H1 (cell line): ENCODE results near the gene TMA7B. TPM values are rescaled to one million over a fixed set of nuclear protein-coding genes. Genes with fewer than 3 reads are reported as not detected.

Experiments used
- CTCF ChIA-PET: fragments of 300-600 bp; sonication (Branson Sonifier 250); formaldehyde crosslinking; loops from one replicate; lab custom pipeline; 2021; ENCODE audit not compliant: partially characterized antibody; lab: Charles Lee
- POLR2A ChIA-PET: fragments of 300-600 bp; sonication (Branson Sonifier 250); formaldehyde crosslinking; loops from one replicate; lab custom pipeline; 2021; ENCODE audit warnings: inconsistent platforms; ENCODE audit not compliant: partially characterized antibody; lab: Charles Lee
- DNase-seq, 2 experiments: peaks; one replicate each; pipeline versions ENCODE4 v3.0.0 to v3.0.0-alpha.2; 2010 to 2022; ENCODE audit warnings: low spot score in 2 of 2, low read depth in 1 of 2, mixed read lengths in 1 of 2
- FAIRE-seq: peaks from 2 replicates; lab custom pipeline; 2011; peaks lifted over from hg19 to GRCh38; lab: Jason Lieb, UNC
- H2AFZ ChIP-seq: 2 replicates; pipeline ENCODE4 v1.8.1; 2012; ENCODE audit warnings: low read length, inconsistent platforms
- H2AK5ac ChIP-seq: 2 replicates; pipeline ENCODE4 v1.6.1; 2013; ENCODE audit warnings: low read depth, low read length
- H2BK120ac ChIP-seq: replicated peaks from 2 replicates; pipeline ENCODE3; 2013; ENCODE audit warnings: low read depth, low read length, inconsistent platforms
- H2BK12ac ChIP-seq: 2 replicates; pipeline ENCODE4 v1.6.1; 2013; ENCODE audit warnings: low read depth, low read length
- H2BK15ac ChIP-seq: 2 replicates; pipeline ENCODE4 v1.6.1; 2013; ENCODE audit warnings: low read length
- H2BK20ac ChIP-seq: 2 replicates; pipeline ENCODE4 v1.6.1; 2013; ENCODE audit warnings: low read length
- H2BK5ac ChIP-seq: 2 replicates; pipeline ENCODE4 v1.6.1; 2013; ENCODE audit warnings: low read depth, low read length
- H3K14ac ChIP-seq: 2 replicates; pipeline ENCODE4 v1.6.1; 2013; ENCODE audit warnings: inconsistent platforms; ENCODE audit not compliant: insufficient read length
- H3K18ac ChIP-seq: 2 replicates; pipeline ENCODE4 v1.6.1; 2013; ENCODE audit warnings: low read length; ENCODE audit errors: extremely low read depth
- H3K23ac ChIP-seq: 2 replicates; pipeline ENCODE4 v1.6.1; 2013; ENCODE audit warnings: inconsistent platforms; ENCODE audit not compliant: insufficient read length
- H3K23me2 ChIP-seq: 2 replicates; pipeline ENCODE4 v1.6.1; 2013; ENCODE audit warnings: low read depth, low read length
- H3K27ac ChIP-seq: 2 replicates; pipeline ENCODE4 v1.6.1; 2011; ENCODE audit warnings: low read depth, low read length, inconsistent platforms
- H3K27me3 ChIP-seq, 4 experiments: replicated peaks in 1 of 4; 1 replicate in 1 of 4; 2 replicates in 3 of 4; pipeline versions ENCODE4 v1.6.1 to v1.8.1; 2011 to 2013; ENCODE audit warnings: low read length in 3 of 4, mild to moderate bottlenecking in 3 of 4, inconsistent platforms in 2 of 4, mixed read lengths in 2 of 4, moderate library complexity in 1 of 4; ENCODE audit not compliant: control insufficient read depth in 3 of 4, insufficient read depth in 3 of 4; ENCODE audit errors: extremely low read depth in 1 of 4
- H3K36me3 ChIP-seq, 4 experiments: 2 replicates each; pipeline versions ENCODE4 v1.6.1 to v1.8.1; 2011 to 2013; ENCODE audit warnings: mild to moderate bottlenecking in 4 of 4, low read length in 3 of 4, moderate library complexity in 2 of 4, control low read depth in 1 of 4, inconsistent platforms in 1 of 4; ENCODE audit not compliant: insufficient read depth in 4 of 4, control insufficient read depth in 2 of 4
- H3K4ac ChIP-seq: replicated peaks from 2 replicates; pipeline ENCODE3; 2013; ENCODE audit warnings: low read length, low read depth, mixed read lengths, inconsistent platforms; ENCODE audit not compliant: insufficient read length
- H3K4me1 ChIP-seq, 4 experiments: replicated peaks in 1 of 4; 1 replicate in 1 of 4; 2 replicates in 3 of 4; pipeline versions ENCODE4 v1.6.1 to v1.8.1; 2011 to 2013; ENCODE audit warnings: low read length in 3 of 4, inconsistent platforms in 2 of 4, mixed read lengths in 1 of 4; ENCODE audit not compliant: insufficient read depth in 4 of 4, control insufficient read depth in 3 of 4
- H3K4me2 ChIP-seq, 2 experiments: 2 replicates each; pipeline versions ENCODE4 v1.6.1 to v1.8.1; 2011 to 2013; ENCODE audit warnings: low read depth in 2 of 2, low read length in 2 of 2, control low read depth in 1 of 2, inconsistent platforms in 1 of 2, mild to moderate bottlenecking in 1 of 2; ENCODE audit not compliant: insufficient read depth in 1 of 2
- H3K4me3 ChIP-seq, 4 experiments: fragments of 200-600, 300-600 bp in 1 of 4; sonication (generic), shearing (Covaris generic), sonication (Bioruptor Twin) in 1 of 4; 2 replicates each; pipeline versions ENCODE4 v1.5.1 to v1.8.1; 2011 to 2016; ENCODE audit warnings: low read length in 4 of 4, low read depth in 3 of 4, control low read depth in 2 of 4, inconsistent platforms in 2 of 4, mild to moderate bottlenecking in 2 of 4, mixed read lengths in 1 of 4, moderate library complexity in 1 of 4; ENCODE audit not compliant: insufficient read depth in 2 of 4; ENCODE audit errors: extremely low read depth in 1 of 4
- H3K56ac ChIP-seq: replicated peaks from 2 replicates; pipeline ENCODE3; 2013; ENCODE audit warnings: low read depth, mild to moderate bottlenecking, mixed read lengths, low read length, inconsistent platforms; ENCODE audit not compliant: insufficient read length
- H3K79me1 ChIP-seq: 2 replicates; pipeline ENCODE4 v1.6.1; 2013; ENCODE audit warnings: low read depth, low read length, control low read depth
- H3K79me2 ChIP-seq, 2 experiments: 2 replicates each; pipeline versions ENCODE4 v1.6.1 to v1.8.1; 2012 to 2013; ENCODE audit warnings: low read length in 2 of 2, mild to moderate bottlenecking in 2 of 2, inconsistent platforms in 1 of 2; ENCODE audit not compliant: insufficient read depth in 2 of 2, control insufficient read depth in 1 of 2
- H3K9ac ChIP-seq, 4 experiments: replicated peaks in 1 of 4; 1 replicate in 1 of 4; 2 replicates in 3 of 4; pipeline versions ENCODE4 v1.6.1 to v1.8.1; 2011 to 2013; ENCODE audit warnings: low read depth in 3 of 4, low read length in 3 of 4, control low read depth in 2 of 4, mild to moderate bottlenecking in 2 of 4, moderate library complexity in 2 of 4, inconsistent platforms in 1 of 4; ENCODE audit errors: extremely low read depth in 1 of 4
- H3K9me3 ChIP-seq, 2 experiments: 2 replicates each; pipeline versions ENCODE4 v1.6.1 to v1.8.1; 2012 to 2013; ENCODE audit warnings: mild to moderate bottlenecking in 2 of 2, moderate library complexity in 2 of 2, control low read depth in 1 of 2, inconsistent platforms in 1 of 2, low read depth in 1 of 2, low read length in 1 of 2, mixed read lengths in 1 of 2; ENCODE audit not compliant: insufficient read depth in 2 of 2
- H4K20me1 ChIP-seq, 2 experiments: replicated peaks in 1 of 2; 2 replicates each; pipeline versions ENCODE3 to v1.8.1; 2011 to 2013; ENCODE audit warnings: inconsistent platforms in 2 of 2, low read length in 2 of 2, mild to moderate bottlenecking in 1 of 2; ENCODE audit not compliant: insufficient read depth in 2 of 2, control insufficient read depth in 1 of 2
- H4K5ac ChIP-seq: 2 replicates; pipeline ENCODE4 v1.6.1; 2013; ENCODE audit warnings: low read length, low read depth, mixed read lengths, inconsistent platforms; ENCODE audit not compliant: insufficient read length
- H4K8ac ChIP-seq: 2 replicates; pipeline ENCODE4 v1.8.0; 2013; ENCODE audit warnings: mild to moderate bottlenecking, moderate library complexity, low read length, inconsistent platforms; ENCODE audit not compliant: insufficient read depth; ENCODE audit errors: extremely low read depth
- H4K91ac ChIP-seq: replicated peaks from 2 replicates; pipeline ENCODE3; 2013; ENCODE audit warnings: low read length, mixed read lengths, inconsistent platforms; ENCODE audit not compliant: insufficient read length
- ATF2 ChIP-seq: IDR thresholded peaks from 2 replicates; pipeline ENCODE4 v1.6.1; 2012; ENCODE audit warnings: low read length, inconsistent platforms
- BACH1 ChIP-seq: IDR thresholded peaks from 2 replicates; pipeline ENCODE4 v1.6.1; 2012; ENCODE audit warnings: low read length, improper control_type of control experiment
- CBX5 ChIP-seq: fragments of 300-800, 300-1000 bp; sonication (generic); IDR thresholded peaks from 2 replicates; pipeline ENCODE4 v1.7.1; 2016; ENCODE audit warnings: antibody characterized with exemption, low read length, low read depth
- EP300 ChIP-seq, 2 experiments: IDR thresholded peaks; 1 replicate in 1 of 2; 2 replicates in 1 of 2; pipeline ENCODE4 v1.6.1; 2011 to 2012; ENCODE audit warnings: low read depth in 2 of 2, low read length in 2 of 2, mild to moderate bottlenecking in 2 of 2, borderline replicate concordance in 1 of 2, inconsistent platforms in 1 of 2, moderate library complexity in 1 of 2
- JUN ChIP-seq: IDR thresholded peaks from 2 replicates; pipeline ENCODE4 v1.6.1; 2011; ENCODE audit warnings: low read depth, mild to moderate bottlenecking, improper control_type of control experiment, low read length
- KDM1A ChIP-seq: fragments of 200-600, 300-600 bp; sonication (generic); IDR thresholded peaks from 2 replicates; pipeline ENCODE4 v1.7.1; 2016; ENCODE audit warnings: mild to moderate bottlenecking, low read length, borderline replicate concordance
- KDM4A ChIP-seq: IDR thresholded peaks from one replicate; pipeline ENCODE4 v1.7.1; 2012; ENCODE audit warnings: low read depth, mild to moderate bottlenecking, moderate library complexity, low read length, inconsistent platforms; ENCODE audit not compliant: severe bottlenecking
- NRF1 ChIP-seq: IDR thresholded peaks from 2 replicates; pipeline ENCODE4 v1.6.1; 2011; ENCODE audit warnings: mild to moderate bottlenecking, low read depth, low read length, improper control_type of control experiment
- SIRT6 ChIP-seq: IDR thresholded peaks from one replicate; pipeline ENCODE4 v1.7.1; 2012; ENCODE audit warnings: low read length, inconsistent platforms
- WGBS, 2 experiments: shearing (Covaris generic) in 1 of 2; methylation state at CpG; one replicate each; pipeline versions ENCODE4 v1.1.6 to v1.1.7; 2013 to 2015; ENCODE audit warnings: low lambda C conversion rate in 2 of 2, mixed read lengths in 2 of 2, inconsistent platforms in 1 of 2, low coverage in 1 of 2, missing lambda C conversion rate in 1 of 2; ENCODE audit not compliant: insufficient replicate concordance in 2 of 2, insufficient coverage in 1 of 2, insufficient read length in 1 of 2; ENCODE audit errors: extremely low coverage in 1 of 2, missing lambda C conversion rate in 1 of 2; 5-methylcytosine and 5-hydroxymethylcytosine counted together
- polyA plus RNA-seq, 7 experiments: library from polyadenylated mRNA; depleted of rRNA in 3 of 7; stranded (reverse) in 5 of 7; unstranded in 2 of 7; fragments of >200 nt in 5 of 7; fragments of 200-250 nt in 2 of 7; gene quantifications; 1 replicate in 5 of 7; 2 replicates in 1 of 7; 4 replicates in 1 of 7; pipeline versions ENCODE4 v1.2.1 to v1.2.3, GENCODE V29; 2011 to 2013; ENCODE audit warnings: missing spikeins in 2 of 7, mixed read lengths in 2 of 7
- total RNA-seq: library from RNA; stranded (reverse); fragmentation: NEBNext Ultra II Directional; extraction: Animal tissue kit (Norgen Biotek cat#: 25700); gene quantifications from 2 replicates; pipeline ENCODE4 v1.2.1, GENCODE V29; 2021

Gene TMA7B
- total and polyA plus RNA-seq, 2 of the 8 experiments (the other 6 are each of a cell fraction or from before 2014, with no cell fraction given): not detected

- Histone ChIP-seq H2BK20ac (no peak within 1 kb of the TSS), H3K4me3 (peak within 1 kb of the TSS; percentile 56 to 73 (median 65)), H3K79me2 (peaks cover 0 to 28% of the 10 kb centered on the region in 2 experiments; a peak in 3 of 4 replicates), H2BK15ac (peak within 1 kb of the TSS; percentile 18; the same call in 1 of the 2 replicates), H3K4me1 (peaks cover 21 to 42% (median 30%) of the 10 kb centered on the region in 4 experiments), H3K79me1 (0 out of 2 replicates have a peak, but pooled peaks cover 3% of the 10 kb centered on the region), H4K20me1 (peaks cover 0 to 3% of the 10 kb centered on the region in 2 experiments), H3K9ac (peak within 1 kb of the TSS in 3 of 4 experiments; percentile 39 to 82 (median 49); a peak in 6 of 7 replicates), H3K23me2 (peaks cover 8% of the 10 kb centered on the region; the same call in 1 of the 2 replicates), H2AFZ (no peak within 1 kb of the TSS), H4K91ac (no peak within 1 kb of the TSS), H2AK5ac (no peak within 1 kb of the TSS; the same call in 1 of the 2 replicates), H3K36me3 (no peaks in the 10 kb centered on the region), H3K18ac (peak within 1 kb of the TSS; percentile 64), H4K8ac (peak within 1 kb of the TSS; percentile 58), H2BK12ac (peak within 1 kb of the TSS; percentile 34; the same call in 1 of the 2 replicates), H3K4me2 (peak within 1 kb of the TSS; percentile 92 to 93), H2BK5ac (no peak within 1 kb of the TSS), H2BK120ac (no peak within 1 kb of the TSS), H3K27ac (no peak within 1 kb of the TSS), H3K4ac (no peak within 1 kb of the TSS), H3K9me3 (no peaks in the 10 kb centered on the region), H3K14ac (no peak within 1 kb of the TSS), H3K27me3 (peaks cover 0 to 19% (median 13%) of the 10 kb centered on the region in 4 experiments; a peak in 6 of 7 replicates), H4K5ac (no peak within 1 kb of the TSS), H3K23ac (no peak within 1 kb of the TSS), H3K56ac (no peak within 1 kb of the TSS)
- DNase-seq: peak in 1 of 2 experiments; percentile 79
- FAIRE-seq: no peak
- ChIA-PET CTCF (interaction anchor here (1.1 to 2.4 kb wide), 5 partner anchors 11 to 62 kb away, joined by 3 to 11 read pairs (median 5); no protein-coding TSS in a partner anchor), POLR2A (interaction anchor here (1.3 to 2.7 kb wide), 5 partner anchors 10 to 50 kb away, joined by 3 to 8 read pairs (median 5); no protein-coding TSS in a partner anchor)
- WGBS, 2 experiments: 2% methylated on average over 20 of the region's 115 CpGs; no CpG with 5 or more reads in 1 of the 2 experiments
- no peak for TF ChIP-seq SIRT6
- no peak for TF ChIP-seq ATF2
- TF ChIP-seq CBX5: no peak
- peak; percentile 53 for TF ChIP-seq KDM4A
- no peak for TF ChIP-seq BACH1
- TF ChIP-seq NRF1: no peak
- no peak for TF ChIP-seq KDM1A
- TF ChIP-seq JUN: no peak
- no peak for TF ChIP-seq EP300 (IDR thresholded peaks at IDR 0.05; ENCODE audit: borderline replicate concordance in 1 of 2, low read depth in 2 of 2, low read length in 2 of 2)
Observed at GRCh38 chr22:39994566-39995392, 34.6 kb downstream of the TMA7B start, which contains the start of gene FAM83F. Gene FAM83F, plus strand, starts transcription at chr22:39994954. Its CDS starts 89 bp downstream, at chr22:39995043.
